Transverse colon (tissue), 4 donors: ENCODE data around the gene SPRR5. TPM values are rescaled to one million over a fixed set of nuclear protein-coding genes. Genes with fewer than 3 reads are reported as not detected.

Experiments
- DNase-seq: peaks from one replicate; pipeline ENCODE4 v3.0.0-alpha.2; 2019
- H3K27ac ChIP-seq, 4 donors: fragments of 200-600 bp; sonication (generic); 2 replicates each; pipeline ENCODE4 v1.5.1; 2016 to 2018; ENCODE audit warnings: inconsistent platforms in 4 of 4
- H3K27me3 ChIP-seq: fragments of 200-600 bp; sonication (generic); 2 replicates; pipeline ENCODE4 v1.5.1; 2017; ENCODE audit warnings: inconsistent platforms
- H3K36me3 ChIP-seq, 4 donors: fragments of 200-600 bp; sonication (generic); 2 replicates each; pipeline ENCODE4 v1.5.1; 2017 to 2019; ENCODE audit warnings: inconsistent platforms in 4 of 4
- H3K4me1 ChIP-seq, 4 donors: fragments of 200-600 bp; sonication (generic); 2 replicates each; pipeline ENCODE4 v1.5.1; 2017 to 2020; ENCODE audit warnings: inconsistent platforms in 4 of 4
- H3K4me3 ChIP-seq, 4 donors: fragments of 200-600 bp; sonication (generic); 1 replicate in 1 of 4; 2 replicates in 3 of 4; pipeline versions ENCODE4 v1.5.1 to v1.6.1; 2017 to 2019; ENCODE audit warnings: inconsistent platforms in 4 of 4
- H3K9me3 ChIP-seq, 2 donors: fragments of 200-600 bp; sonication (generic); 2 replicates each; pipeline ENCODE4 v1.5.1; 2017 to 2019; ENCODE audit warnings: inconsistent platforms in 2 of 2
- CTCF ChIP-seq, 5 experiments: fragments of 200-600 bp in 3 of 5; fragments of 450-650 bp in 2 of 5; sonication (generic) in 3 of 5; IDR thresholded peaks; 1 replicate in 2 of 5; 2 replicates in 3 of 5; pipeline ENCODE4 v1.5.1; 2016 to 2017; ENCODE audit warnings: antibody characterized with exemption in 5 of 5, inconsistent platforms in 3 of 5, mild to moderate bottlenecking in 2 of 5, moderate library complexity in 1 of 5
- EP300 ChIP-seq: sonication (generic); formaldehyde crosslinking; IDR thresholded peaks from one replicate; pipeline ENCODE4 v1.6.1; 2017; ENCODE audit warnings: antibody characterized with exemption, low read depth
- POLR2A ChIP-seq: fragments of 450-650 bp; IDR thresholded peaks from one replicate; pipeline ENCODE4 v1.6.1; 2016; ENCODE audit warnings: antibody characterized with exemption, mild to moderate bottlenecking, moderate library complexity
- POLR2AphosphoS5 ChIP-seq, 3 donors: sonication (generic); formaldehyde crosslinking; IDR thresholded peaks; one replicate each; pipeline ENCODE4 v1.6.1; 2016; ENCODE audit warnings: antibody characterized with exemption in 3 of 3
- WGBS, 2 donors: methylation state at CpG; one replicate each; pipeline ENCODE4 v1.1.5; 2018; ENCODE audit warnings: low coverage in 1 of 2; 5-methylcytosine and 5-hydroxymethylcytosine counted together
- in situ Hi-C, 4 donors: fragments of 200-750 bp; cut with MboI; loops; one replicate each; pipeline versions ENCODE4 v1.15.0 to v1.15.1; 2017; ENCODE audit warnings: low sequenced_read_pairs in 3 of 4, low pct_ligation_motif_present in 1 of 4, low pct_unique_long_range_greater_than_20kb in 1 of 4
- intact Hi-C: fragments of 100-400 bp; cut with DNase I; formaldehyde crosslinking; loops from one replicate; pipeline ENCODE4 v1.15.1; 2023; ENCODE audit warnings: low total_unique reads
- total RNA-seq, 4 donors: library from RNA; depleted of rRNA; stranded (reverse); fragments of >200 nt; gene quantifications; one replicate each; pipeline ENCODE4 v1.1.0, GENCODE V29; 2016

Gene SPRR5
- total RNA-seq, 4 donors from 2014 or later = not detected

GRCh38 chr1:152926091-152926490, 20.9 kb upstream of the SPRR5 start:
- 71% methylated on average over 3 of the region's 3 CpGs; no CpG with 5 or more reads in 1 of the 2 donors for WGBS, 2 donors
- TF ChIP-seq POLR2A = no peak
- peak in 1 of 5 experiments; percentile 11 for TF ChIP-seq CTCF (IDR thresholded peaks at IDR 0.05)
- no peak for DNase-seq
- intact Hi-C loops = no loop called here
- H3K27me3 ChIP-seq = no peaks in the 10 kb centered on the region
- in situ Hi-C loops = no loop called here
- H3K9me3 ChIP-seq = no peaks in the 10 kb centered on the region
- no peaks in the 10 kb centered on the region for H3K4me1 ChIP-seq
- no peak overlapping the region for H3K4me3 ChIP-seq
- no peaks in the 10 kb centered on the region for H3K36me3 ChIP-seq
- H3K27ac ChIP-seq = no peak overlapping the region

- H3K36me3 ChIP-seq = no peaks in the 10 kb centered on the region
- no peaks in the 10 kb centered on the region for H3K4me1 ChIP-seq
- H3K27ac ChIP-seq = no peak overlapping the region
- no peak overlapping the region for H3K4me3 ChIP-seq
- no peak for DNase-seq
- in situ Hi-C loops (no loop called here), intact Hi-C loops (no loop called here)
- TF ChIP-seq POLR2A (no peak), CTCF (IDR thresholded peaks at IDR 0.05) (no peak), POLR2AphosphoS5 (IDR thresholded peaks at IDR 0.05) (no peak), EP300 (no peak)
- no peaks in the 10 kb centered on the region for H3K9me3 ChIP-seq
- H3K27me3 ChIP-seq = no peaks in the 10 kb centered on the region
- 47 to 57% methylated on average over 3 of the region's 3 CpGs for WGBS, 2 donors
These were observed 18.3 kb upstream of the SPRR5 start for GRCh38 chr1:152928671-152929070.

GRCh38 chr1:152932170-152932811, 14.7 kb upstream of the SPRR5 start:
- TF ChIP-seq CTCF (IDR thresholded peaks at IDR 0.05) (no peak), EP300 (no peak), POLR2AphosphoS5 (IDR thresholded peaks at IDR 0.05) (no peak), POLR2A (no peak)
- no peaks in the 10 kb centered on the region for H3K27me3 ChIP-seq
- WGBS, 2 donors = 63 to 76% methylated on average over 4 of the region's 4 CpGs
- no peaks in the 10 kb centered on the region for H3K4me1 ChIP-seq
- H3K4me3 ChIP-seq = no peak overlapping the region
- H3K36me3 ChIP-seq = no peaks in the 10 kb centered on the region
- in situ Hi-C loops (no loop called here), intact Hi-C loops (no loop called here)
- no peak for DNase-seq
- H3K9me3 ChIP-seq = no peaks in the 10 kb centered on the region
- no peak overlapping the region for H3K27ac ChIP-seq

GRCh38 chr1:152933196-152933595, 13.8 kb upstream of the SPRR5 start:
- in situ Hi-C loops = no loop called here

More at GRCh38 chr1:152933196-152933595, 13.8 kb upstream of the SPRR5 start:
- 49 to 63% methylated on average over 1 to 2 of the region's 2 CpGs for WGBS, 2 donors
- Histone ChIP-seq H3K36me3 (no peaks in the 10 kb centered on the region), H3K4me3 (no peak overlapping the region), H3K9me3 (no peaks in the 10 kb centered on the region), H3K27ac (no peak overlapping the region), H3K27me3 (no peaks in the 10 kb centered on the region), H3K4me1 (no peaks in the 10 kb centered on the region)
- intact Hi-C loops = no loop called here
- DNase-seq = no peak
- TF ChIP-seq CTCF (IDR thresholded peaks at IDR 0.05) (no peak), EP300 (no peak), POLR2AphosphoS5 (IDR thresholded peaks at IDR 0.05) (no peak), POLR2A (no peak)
